CD1c-positive myeloid dendritic cell (primary cell): ENCODE measurements around the gene EPHB1.
"Not testable (repeated sequence)": the region's sequence is repeated elsewhere in the genome, so short reads cannot be mapped to it uniquely, and the experiment has no call there.

ENCODE experiments used
- DNase-seq: peaks from one replicate; pipeline ENCODE4 v3.0.0-alpha.2; 2016; ENCODE audit errors: extremely low spot score

The EPHB1 gene

DNA sequence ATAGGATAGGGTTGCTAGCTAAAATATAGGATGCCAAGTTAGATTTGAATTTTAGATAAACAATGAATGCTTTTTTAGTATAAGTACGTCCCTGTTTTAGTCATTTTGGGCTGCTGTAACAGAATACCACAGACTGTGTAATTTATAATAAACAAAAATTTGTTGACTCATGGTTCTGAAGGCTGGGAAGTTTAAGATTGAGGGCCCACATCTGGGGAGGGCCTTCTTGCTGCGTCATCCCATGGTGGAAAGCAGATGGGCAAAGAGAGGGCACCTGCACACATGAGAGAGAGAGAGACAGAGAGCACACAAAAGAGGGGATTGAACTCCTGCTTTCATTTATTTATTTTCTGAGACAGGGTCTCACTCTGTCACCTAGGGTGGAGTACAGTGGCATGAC is 246.5 kb downstream of the EPHB1 start:
- DNase-seq: no peak

DNA sequence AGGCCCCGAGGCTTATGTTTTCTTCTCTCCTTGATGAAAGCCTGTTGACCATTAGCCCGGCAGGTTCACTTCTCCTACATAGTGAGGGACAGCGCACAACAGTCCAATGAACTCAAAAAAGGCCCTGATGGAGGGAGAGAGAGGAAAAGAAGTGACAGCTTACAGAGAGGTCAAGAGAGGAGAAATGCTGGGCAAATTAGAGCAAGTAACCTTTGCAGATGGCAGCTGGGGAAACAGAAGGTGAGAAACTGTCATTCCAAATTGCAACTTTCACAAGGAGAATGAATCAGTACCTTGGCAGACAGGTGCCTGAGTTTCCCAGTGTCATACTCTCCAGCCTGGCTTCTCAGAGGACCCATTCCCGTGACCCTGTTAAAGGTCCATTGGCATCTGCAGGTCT is 252.0 kb downstream of the EPHB1 start:
- DNase-seq: no peak

GRCh38 chr3:135050536-135050935 is 255.5 kb downstream of the EPHB1 start:
- no peak for DNase-seq

- DNase-seq: no peak
These were observed 256.4 kb downstream of the EPHB1 start for GRCh38 chr3:135051409-135051973.

DNA sequence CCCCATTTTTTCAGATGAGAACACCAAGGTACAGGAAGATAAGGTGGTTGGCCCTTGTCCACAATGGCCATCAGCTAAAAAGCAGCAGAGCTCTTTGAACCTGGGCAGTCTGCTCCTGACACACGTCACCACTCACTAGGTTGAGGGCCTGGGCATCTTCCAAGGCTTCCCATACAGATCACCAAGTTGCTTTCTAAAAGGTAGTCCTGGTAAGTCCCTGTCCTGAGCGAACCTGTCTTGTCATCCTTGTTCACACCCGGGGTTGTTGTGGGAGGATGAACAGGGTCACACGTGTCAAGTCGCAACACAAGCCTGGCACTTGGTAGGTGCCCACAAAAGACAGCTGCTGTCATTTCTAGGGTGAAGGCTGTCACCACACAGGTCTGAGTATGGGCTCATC is 260.4 kb downstream of the EPHB1 start:
- DNase-seq: no peak

GRCh38 chr3:135056084-135056730 is 261.1 kb downstream of the EPHB1 start:
- no peak for DNase-seq

DNA sequence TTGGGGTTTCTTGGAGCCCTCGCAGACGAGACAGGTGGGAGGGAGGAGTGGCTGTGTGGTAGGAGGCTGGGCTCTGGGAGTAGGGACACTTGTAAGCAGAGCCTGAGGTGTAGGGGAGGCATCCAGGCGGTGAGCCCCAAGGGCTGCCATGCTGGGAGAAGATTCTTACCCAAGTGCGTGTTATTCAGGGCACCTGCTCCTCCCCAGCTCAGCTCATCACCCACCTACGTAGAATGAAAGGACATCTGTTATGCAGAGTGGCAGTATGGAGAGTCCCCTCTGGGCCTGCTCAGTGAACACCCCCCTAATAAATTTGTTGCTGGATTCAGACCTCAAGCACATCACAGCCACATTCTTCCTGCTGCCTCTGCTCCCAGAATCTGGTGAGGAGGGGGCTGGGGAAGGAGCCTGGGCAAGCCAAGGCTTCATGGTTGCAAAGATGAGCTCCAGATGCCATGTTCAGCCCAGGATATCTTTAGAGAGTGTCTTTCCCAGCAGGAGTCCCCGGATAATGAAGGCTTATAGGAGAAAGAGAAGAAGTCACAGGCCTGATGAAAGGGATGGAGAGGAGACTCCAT is 261.8 kb downstream of the EPHB1 start:
- no peak for DNase-seq

DNA sequence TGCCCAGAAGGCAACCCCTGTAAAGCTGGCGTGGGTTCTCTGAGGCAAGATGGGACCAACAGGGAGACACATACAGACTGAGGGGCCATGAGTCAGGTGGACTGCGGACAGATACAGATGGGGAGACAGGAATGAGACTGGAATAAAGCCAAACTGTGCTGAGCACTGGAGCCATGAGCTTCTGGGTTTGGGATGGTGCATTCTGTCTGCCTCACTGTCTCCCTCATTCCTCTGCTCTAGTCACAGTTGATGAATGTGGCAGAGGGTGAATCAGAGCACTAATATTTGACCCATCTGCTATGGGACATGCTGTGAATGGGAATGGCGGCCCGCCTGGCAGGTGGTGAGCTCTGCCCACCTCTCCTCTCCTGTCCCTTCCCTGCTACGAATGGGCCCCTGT is 262.9 kb downstream of the EPHB1 start:
- no peak for DNase-seq

- DNase-seq: no peak
These were observed 264.5 kb downstream of the EPHB1 start for GRCh38 chr3:135059580-135059979.

- not testable (repeated sequence) for DNase-seq
These were observed 272.0 kb downstream of the EPHB1 start for GRCh38 chr3:135066844-135067727.

- DNase-seq: no peak
These were observed 273.0 kb downstream of the EPHB1 start for GRCh38 chr3:135068011-135068410.

DNA sequence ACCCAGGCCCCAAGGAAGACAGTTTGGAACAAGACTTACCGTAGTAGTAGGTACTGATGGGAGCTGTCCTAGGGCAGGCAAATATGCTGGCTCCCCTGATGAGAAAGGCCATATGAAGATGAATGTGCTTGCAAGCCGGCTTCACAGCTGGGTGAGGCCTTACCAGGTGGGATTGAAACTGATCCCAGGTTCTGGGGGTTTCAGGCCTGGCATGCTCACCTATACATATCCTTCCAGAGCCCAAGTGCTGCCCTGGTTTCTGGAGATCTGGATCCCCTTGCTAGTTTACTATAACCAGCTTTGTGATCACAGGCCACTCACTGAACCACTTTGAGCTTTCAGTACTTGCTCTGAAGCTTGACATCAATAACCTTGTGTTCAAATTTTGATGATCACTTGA is 274.3 kb downstream of the EPHB1 start:
- DNase-seq: no peak

DNA sequence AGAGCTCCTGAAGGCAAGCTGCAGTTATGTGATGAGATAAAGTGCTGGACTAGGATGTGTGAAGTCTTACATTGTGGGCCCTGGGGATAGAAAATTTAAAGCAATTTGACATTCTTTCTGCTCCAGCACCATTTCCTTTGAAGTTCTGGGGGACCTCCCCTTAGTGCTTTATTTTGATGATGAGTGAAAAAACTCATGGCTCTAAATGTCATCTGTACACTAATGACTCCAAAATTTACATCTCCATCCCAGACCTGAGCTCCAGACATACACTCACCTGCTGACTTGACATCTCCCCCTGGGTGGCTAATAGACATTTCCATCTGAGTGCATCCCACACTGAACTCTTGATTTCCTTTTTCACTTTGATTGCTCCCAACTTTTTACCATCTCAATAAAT is 276.4 kb downstream of the EPHB1 start:
- no peak for DNase-seq

DNA sequence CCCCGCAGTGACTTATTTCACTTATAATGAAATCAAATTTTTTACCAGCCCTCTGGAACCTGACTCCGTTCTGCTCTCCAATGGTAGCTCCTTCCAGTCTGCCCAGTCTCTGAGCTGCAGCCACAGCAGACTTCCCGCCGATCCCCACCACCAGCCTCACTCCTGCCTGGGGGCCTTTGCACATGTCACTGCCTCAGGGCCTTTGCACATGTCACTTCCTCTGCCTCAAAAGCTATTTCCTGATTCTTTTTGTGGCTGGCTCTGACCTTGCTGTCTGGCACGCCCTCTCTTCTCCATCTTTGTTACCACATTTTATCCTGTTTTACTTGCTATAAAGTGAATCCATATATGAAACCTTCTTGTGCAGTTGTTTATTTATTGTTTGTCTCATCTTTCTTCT is 277.4 kb downstream of the EPHB1 start:
- no peak for DNase-seq

DNA sequence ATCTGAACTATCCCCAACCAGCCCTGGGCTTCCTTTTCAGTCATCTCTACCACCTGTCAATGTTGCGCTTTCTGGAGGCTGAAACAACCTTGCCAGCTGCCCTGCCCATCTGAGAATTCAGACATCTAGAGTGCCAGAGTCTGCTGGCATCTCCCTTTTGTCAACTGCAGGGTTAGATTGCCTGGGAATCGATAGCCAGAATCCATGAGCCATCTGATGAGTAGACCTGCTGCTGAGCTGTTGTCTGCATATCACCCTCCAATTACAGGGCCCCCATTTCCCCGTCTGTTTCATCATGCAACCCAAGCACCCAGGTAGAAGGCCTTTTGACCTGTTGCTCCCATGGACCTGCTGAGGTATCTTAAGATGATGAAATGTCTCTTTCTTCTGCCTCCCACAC is 280.1 kb downstream of the EPHB1 start:
- no peak for DNase-seq

GRCh38 chr3:135076341-135076740 is 281.3 kb downstream of the EPHB1 start:
- DNase-seq: no peak

- no peak for DNase-seq
These were observed 282.1 kb downstream of the EPHB1 start for GRCh38 chr3:135077186-135077585.

- DNase-seq: no peak
These were observed 283.2 kb downstream of the EPHB1 start for GRCh38 chr3:135078283-135078682.

GRCh38 chr3:135079095-135079494 is 284.0 kb downstream of the EPHB1 start:
- DNase-seq: no peak

- DNase-seq: no peak
These were observed 286.4 kb downstream of the EPHB1 start for GRCh38 chr3:135081451-135081850.

DNA sequence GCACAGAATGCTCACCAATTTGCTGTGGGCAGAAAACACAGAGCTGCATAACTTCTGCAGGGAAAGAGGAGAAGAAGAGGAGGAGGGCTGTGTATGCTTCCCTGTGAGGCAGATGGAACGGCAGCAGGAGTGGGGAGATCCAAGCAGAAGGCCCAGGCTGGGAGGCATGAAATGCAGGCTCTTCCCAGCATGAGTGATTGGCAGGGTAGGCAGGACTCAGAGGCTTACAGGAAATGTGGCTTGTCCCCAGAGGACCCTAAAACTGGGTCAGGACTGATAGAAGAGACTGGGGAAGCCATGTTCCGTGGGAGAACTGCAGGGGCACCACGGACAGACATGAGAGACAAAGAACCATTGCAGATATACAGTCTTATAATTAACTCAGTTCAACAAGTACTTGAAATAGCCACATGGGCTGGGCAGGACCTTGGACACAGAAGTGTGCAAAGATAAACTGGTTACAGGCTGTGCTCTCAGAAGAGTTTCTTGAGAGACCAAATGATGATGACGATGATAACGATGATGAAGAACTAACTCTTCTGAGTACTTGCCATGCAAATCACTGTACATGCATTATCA is 286.9 kb downstream of the EPHB1 start:
- DNase-seq: no peak

DNA sequence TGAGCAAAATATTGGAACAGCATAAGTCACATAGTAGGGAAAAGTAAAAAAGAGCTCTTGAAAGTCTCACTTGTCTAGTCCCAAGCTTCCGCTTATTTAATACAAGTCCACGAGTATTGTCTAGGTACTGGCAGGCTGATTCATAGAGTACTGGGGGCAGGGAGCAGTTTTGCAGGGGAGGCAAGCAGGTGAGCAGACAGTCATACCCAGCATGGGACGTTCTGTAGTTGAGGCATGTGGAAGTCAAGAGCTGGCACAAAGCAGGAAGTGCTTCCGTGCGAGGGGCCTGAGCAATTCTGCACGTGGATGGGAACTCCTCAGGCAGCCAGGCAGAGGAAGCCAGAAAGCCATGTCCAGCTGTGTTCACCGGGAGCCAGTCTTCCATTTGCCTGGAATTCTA is 287.6 kb downstream of the EPHB1 start:
- no peak for DNase-seq
